ENCODE measurements around the gene CYP2E1.
A peak's percentile ranks its signal among the peaks of the same experiment; 100 is the strongest.
"Not testable (repeated sequence)": the region's sequence is repeated elsewhere in the genome, so short reads cannot be mapped to it uniquely, and the experiment has no call there.

CYP2E1 gene

GRCh38 chr10:133509700-133510099 lies 17.5 kb upstream of the CYP2E1 start:
- no peak for TF ChIP-seq ZFX (IDR thresholded peaks at IDR 0.05)
- TF ChIP-seq CTCF (conservative IDR thresholded peaks at IDR 0.05) = no peak
- no peak overlapping the region for H3K27ac ChIP-seq

GRCh38 chr10:133511408-133511807 lies 15.8 kb upstream of the CYP2E1 start:
- H3K27ac ChIP-seq = no peak overlapping the region
- TF ChIP-seq CTCF (conservative IDR thresholded peaks at IDR 0.05) = no peak
- no peak for TF ChIP-seq ZFX (IDR thresholded peaks at IDR 0.05)

GRCh38 chr10:133511907-133512528 lies 15.1 kb upstream of the CYP2E1 start:
- H3K27ac ChIP-seq = no peak overlapping the region
- TF ChIP-seq ZFX (IDR thresholded peaks at IDR 0.05) (no peak), CTCF (conservative IDR thresholded peaks at IDR 0.05) (no peak)

- TF ChIP-seq ZFX (IDR thresholded peaks at IDR 0.05) (no peak), CTCF (conservative IDR thresholded peaks at IDR 0.05) (no peak)
- H3K27ac ChIP-seq = no peak overlapping the region
Measured at GRCh38 chr10:133515471-133515870, 11.7 kb upstream of the CYP2E1 start.

- TF ChIP-seq ZFX (IDR thresholded peaks at IDR 0.05) (no peak), CTCF (conservative IDR thresholded peaks at IDR 0.05) (no peak)
Measured at GRCh38 chr10:133516057-133516456, 11.1 kb upstream of the CYP2E1 start.

GRCh38 chr10:133518517-133518916 lies 8.6 kb upstream of the CYP2E1 start:
- H3K27ac ChIP-seq = not testable (repeated sequence)

More at GRCh38 chr10:133516057-133516456, 11.1 kb upstream of the CYP2E1 start:
- H3K27ac ChIP-seq = no peak overlapping the region

GRCh38 chr10:133520193-133520738 lies 6.9 kb upstream of the CYP2E1 start:
- no peak overlapping the region; the same call in 1 of the 2 replicates for H3K27ac ChIP-seq
- TF ChIP-seq CTCF (conservative IDR thresholded peaks at IDR 0.05) = peak; percentile 99
- no peak for TF ChIP-seq ZFX (IDR thresholded peaks at IDR 0.05)

Data from C4-2B (cell line).